H9 (cell line): ENCODE measurements around the gene GCLC. TPM values are rescaled to one million over a fixed set of nuclear protein-coding genes. Genes with fewer than 3 reads are reported as not detected.

Experiments
- DNase-seq: peaks from one replicate; pipeline ENCODE4 v3.0.0-alpha.2; 2017
- H2AFZ ChIP-seq: one replicate; pipeline ENCODE4 v1.6.1; 2013; ENCODE audit warnings: mild to moderate bottlenecking, low read length, control low read depth, moderate library complexity
- H2AK5ac ChIP-seq: 2 replicates; pipeline ENCODE4 v1.6.1; 2013; ENCODE audit warnings: low read length, control low read depth, mixed read lengths; ENCODE audit not compliant: insufficient read length
- H2BK120ac ChIP-seq: one replicate; pipeline ENCODE4 v1.6.1; 2013; ENCODE audit warnings: low read depth, mild to moderate bottlenecking, low read length, control low read depth, inconsistent platforms; ENCODE audit not compliant: poor library complexity, severe bottlenecking
- H2BK12ac ChIP-seq: 2 replicates; pipeline ENCODE4 v1.6.1; 2013; ENCODE audit warnings: low read length, control low read depth, mixed read lengths, low read depth; ENCODE audit not compliant: insufficient read length
- H2BK15ac ChIP-seq: 2 replicates; pipeline ENCODE4 v1.6.1; 2013; ENCODE audit warnings: low read depth, low read length, control low read depth
- H2BK20ac ChIP-seq: one replicate; pipeline ENCODE4 v1.6.1; 2013; ENCODE audit warnings: low read depth, mild to moderate bottlenecking, low read length, control low read depth, inconsistent platforms; ENCODE audit not compliant: poor library complexity, severe bottlenecking
- H2BK5ac ChIP-seq: 2 replicates; pipeline ENCODE4 v1.6.1; 2013; ENCODE audit warnings: low read length, control low read depth, mixed read lengths; ENCODE audit not compliant: insufficient read length
- H3K14ac ChIP-seq: 2 replicates; pipeline ENCODE4 v1.6.1; 2013; ENCODE audit warnings: low read length, control low read depth; ENCODE audit not compliant: insufficient read depth
- H3K18ac ChIP-seq: 2 replicates; pipeline ENCODE4 v1.6.1; 2013; ENCODE audit warnings: low read depth, mild to moderate bottlenecking, mixed read lengths, low read length, control low read depth; ENCODE audit not compliant: insufficient read length
- H3K23ac ChIP-seq: 2 replicates; pipeline ENCODE4 v1.6.1; 2013; ENCODE audit warnings: low read length, control low read depth, mixed read lengths, low read depth; ENCODE audit not compliant: insufficient read length
- H3K23me2 ChIP-seq: 2 replicates; pipeline ENCODE4 v1.6.1; 2013; ENCODE audit warnings: low read depth, mild to moderate bottlenecking, mixed read lengths, low read length, control low read depth; ENCODE audit not compliant: insufficient read length, poor library complexity, severe bottlenecking
- H3K27ac ChIP-seq: 2 replicates; pipeline ENCODE4 v1.5.1; 2013; ENCODE audit warnings: low read length, control low read depth, mixed read lengths, low read depth; ENCODE audit not compliant: insufficient read length
- H3K27me3 ChIP-seq: 2 replicates; pipeline ENCODE4 v1.6.1; 2013; ENCODE audit warnings: low read length, control low read depth, inconsistent platforms; ENCODE audit not compliant: insufficient read depth
- H3K4ac ChIP-seq: 2 replicates; pipeline ENCODE4 v1.6.1; 2013; ENCODE audit warnings: low read depth, mild to moderate bottlenecking, control low read depth, inconsistent platforms, low read length, moderate library complexity
- H3K4me1 ChIP-seq: 2 replicates; pipeline ENCODE4 v1.6.1; 2013; ENCODE audit warnings: low read length, control low read depth, inconsistent platforms; ENCODE audit not compliant: insufficient read depth
- H3K4me2 ChIP-seq: 2 replicates; pipeline ENCODE4 v1.6.1; 2013; ENCODE audit warnings: low read length, control low read depth, mixed read lengths; ENCODE audit not compliant: insufficient read length, insufficient read depth
- H3K56ac ChIP-seq: 2 replicates; pipeline ENCODE4 v1.6.1; 2013; ENCODE audit warnings: low read depth, mild to moderate bottlenecking, mixed read lengths, low read length, control low read depth; ENCODE audit not compliant: insufficient read length
- H3K79me1 ChIP-seq: 2 replicates; pipeline ENCODE4 v1.6.1; 2013; ENCODE audit warnings: low read depth, mild to moderate bottlenecking, moderate library complexity, low read length, control low read depth, inconsistent platforms; ENCODE audit not compliant: insufficient read depth, poor library complexity, severe bottlenecking
- H3K79me2 ChIP-seq: 2 replicates; pipeline ENCODE4 v1.6.1; 2013; ENCODE audit warnings: low read length, control low read depth, inconsistent platforms; ENCODE audit not compliant: insufficient read depth
- H3K9ac ChIP-seq: 2 replicates; pipeline ENCODE4 v1.6.1; 2013; ENCODE audit warnings: low read length, control low read depth, mixed read lengths; ENCODE audit not compliant: insufficient read length; ENCODE audit errors: extremely low read depth
- H3K9me3 ChIP-seq: one replicate; pipeline ENCODE4 v1.6.1; 2013; ENCODE audit warnings: low read depth, low read length, inconsistent platforms; ENCODE audit not compliant: control insufficient read depth
- H3T11ph ChIP-seq: one replicate; pipeline ENCODE4 v1.6.1; 2013; ENCODE audit warnings: mild to moderate bottlenecking, low read length, control low read depth, inconsistent platforms
- H4K20me1 ChIP-seq: one replicate; pipeline ENCODE4 v1.6.1; 2013; ENCODE audit not compliant: control insufficient read depth, insufficient read length, insufficient read depth
- H4K5ac ChIP-seq: 2 replicates; pipeline ENCODE4 v1.6.1; 2013; ENCODE audit warnings: low read depth, mild to moderate bottlenecking, mixed read lengths, low read length, control low read depth; ENCODE audit not compliant: insufficient read length
- H4K8ac ChIP-seq: replicated peaks from 2 replicates; pipeline ENCODE4 v1.6.1; 2013; ENCODE audit warnings: low read length, control low read depth, mixed read lengths, low read depth; ENCODE audit not compliant: insufficient read length
- H4K91ac ChIP-seq: 2 replicates; pipeline ENCODE4 v1.6.1; 2013; ENCODE audit warnings: low read depth, mild to moderate bottlenecking, moderate library complexity, mixed read lengths, low read length, control low read depth; ENCODE audit not compliant: insufficient read length
- H3K27ac Mint-ChIP-seq, 3 experiments: 2 replicates in 2 of 3; 3 replicates in 1 of 3; pipeline ENCODE4 v1.8.0; 2020 to 2021; ENCODE audit warnings: mixed read lengths in 3 of 3, mild to moderate bottlenecking in 1 of 3, moderate library complexity in 1 of 3
- H3K27me3 Mint-ChIP-seq: 2 replicates; pipeline ENCODE4 v1.8.0; 2021; ENCODE audit warnings: low read depth, mild to moderate bottlenecking, moderate library complexity, mixed read lengths
- H3K36me3 Mint-ChIP-seq, 3 experiments: 2 replicates in 2 of 3; 3 replicates in 1 of 3; pipeline ENCODE4 v1.8.0; 2020 to 2021; ENCODE audit warnings: low read depth in 3 of 3, mixed read lengths in 3 of 3; ENCODE audit not compliant: insufficient read depth in 1 of 3
- H3K4me1 Mint-ChIP-seq, 2 experiments: 2 replicates each; pipeline ENCODE4 v1.8.0; 2020; ENCODE audit warnings: mixed read lengths in 2 of 2
- H3K4me3 Mint-ChIP-seq, 2 experiments: 2 replicates in 1 of 2; 3 replicates in 1 of 2; pipeline ENCODE4 v1.8.0; 2020 to 2021; ENCODE audit warnings: mild to moderate bottlenecking in 2 of 2, mixed read lengths in 2 of 2, moderate library complexity in 1 of 2
- H3K9me3 Mint-ChIP-seq, 2 experiments: 2 replicates in 1 of 2; 3 replicates in 1 of 2; pipeline ENCODE4 v1.8.0; 2020; ENCODE audit warnings: mild to moderate bottlenecking in 2 of 2, mixed read lengths in 2 of 2, moderate library complexity in 1 of 2
- WGBS: extraction: QIAGEN DNeasy Blood & Tissue Kit; methylation state at CpG from one replicate; pipeline ENCODE4 v1.1.7; 2013; ENCODE audit warnings: missing lambda C conversion rate, low lambda C conversion rate, mixed read lengths; ENCODE audit not compliant: insufficient read length; ENCODE audit errors: extremely low coverage; 5-methylcytosine and 5-hydroxymethylcytosine counted together
- total RNA-seq: library from RNA; stranded (reverse); gene quantifications from 2 replicates; pipeline ENCODE4 v1.2.1, GENCODE V29; 2021
- TF ChIP-seq, protein P1 (sequence below): fragments of 200-600 bp; sonication (generic); conservative IDR thresholded peaks from 3 replicates; pipeline ENCODE4 v1.8.0; 2021; ENCODE audit warnings: antibody characterized with exemption, mild to moderate bottlenecking

Gene GCLC
- total RNA-seq, 1 experiment from 2014 or later, result 55.5 TPM

DNA sequence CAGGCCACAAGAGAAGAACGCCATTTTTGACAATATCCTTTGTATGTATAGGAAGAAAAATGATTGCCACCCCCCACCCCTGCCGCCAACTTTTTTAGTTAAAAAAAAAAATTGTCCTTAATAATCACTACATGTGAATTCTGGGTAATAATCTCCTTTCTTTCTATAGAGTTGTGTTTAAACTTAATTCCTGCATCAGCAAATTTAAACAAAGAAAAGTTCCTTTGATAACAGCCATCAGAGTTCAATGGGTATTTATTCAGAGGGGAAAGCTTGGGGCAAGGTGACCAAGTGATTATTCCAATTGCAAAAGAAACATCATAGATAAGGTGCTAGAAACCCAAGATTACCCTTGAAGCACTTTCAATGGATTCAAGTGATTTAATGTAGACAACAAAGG lies 47.0 kb downstream of the GCLC start:
- Histone ChIP-seq H2BK15ac (no peak overlapping the region), H4K8ac (no peak overlapping the region), H3K9me3 (no peaks in the 10 kb centered on the region), H2BK120ac (no peak overlapping the region), H3K79me2 (no peaks in the 10 kb centered on the region), H2AFZ (no peak overlapping the region), H3K4ac (no peak overlapping the region), H3K14ac (no peak overlapping the region), H4K91ac (no peak overlapping the region), H4K5ac (no peak overlapping the region), H2AK5ac (no peak overlapping the region), H3K56ac (no peak overlapping the region), H3K23ac (no peak overlapping the region), H3K4me1 (0 out of 2 replicates have a peak, but pooled peaks cover 2% of the 10 kb centered on the region), H3K27me3 (no peaks in the 10 kb centered on the region), H2BK5ac (no peak overlapping the region), H3T11ph (no peak overlapping the region), H3K27ac (no peak overlapping the region), H3K9ac (no peak overlapping the region), H4K20me1 (peaks cover 2% of the 10 kb centered on the region), H3K4me2 (no peak overlapping the region), H3K79me1 (no peaks in the 10 kb centered on the region), H2BK12ac (no peak overlapping the region), H3K18ac (no peak overlapping the region), H2BK20ac (no peak overlapping the region), H3K23me2 (no peaks in the 10 kb centered on the region)
- peaks cover 4 to 40% (median 15%) of the 10 kb centered on the region in 3 experiments; a peak in 5 of 7 replicates for H3K36me3 Mint-ChIP-seq
- no CpG with 5 or more reads among the region's 2 CpGs for WGBS
- peaks cover 4 to 12% of the 10 kb centered on the region in 2 experiments; a peak in 3 of 4 replicates for H3K4me1 Mint-ChIP-seq
- H3K27me3 Mint-ChIP-seq, result no peaks in the 10 kb centered on the region
- TF ChIP-seq, protein P1, sequence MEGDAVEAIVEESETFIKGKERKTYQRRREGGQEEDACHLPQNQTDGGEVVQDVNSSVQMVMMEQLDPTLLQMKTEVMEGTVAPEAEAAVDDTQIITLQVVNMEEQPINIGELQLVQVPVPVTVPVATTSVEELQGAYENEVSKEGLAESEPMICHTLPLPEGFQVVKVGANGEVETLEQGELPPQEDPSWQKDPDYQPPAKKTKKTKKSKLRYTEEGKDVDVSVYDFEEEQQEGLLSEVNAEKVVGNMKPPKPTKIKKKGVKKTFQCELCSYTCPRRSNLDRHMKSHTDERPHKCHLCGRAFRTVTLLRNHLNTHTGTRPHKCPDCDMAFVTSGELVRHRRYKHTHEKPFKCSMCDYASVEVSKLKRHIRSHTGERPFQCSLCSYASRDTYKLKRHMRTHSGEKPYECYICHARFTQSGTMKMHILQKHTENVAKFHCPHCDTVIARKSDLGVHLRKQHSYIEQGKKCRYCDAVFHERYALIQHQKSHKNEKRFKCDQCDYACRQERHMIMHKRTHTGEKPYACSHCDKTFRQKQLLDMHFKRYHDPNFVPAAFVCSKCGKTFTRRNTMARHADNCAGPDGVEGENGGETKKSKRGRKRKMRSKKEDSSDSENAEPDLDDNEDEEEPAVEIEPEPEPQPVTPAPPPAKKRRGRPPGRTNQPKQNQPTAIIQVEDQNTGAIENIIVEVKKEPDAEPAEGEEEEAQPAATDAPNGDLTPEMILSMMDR, result no peak
- no peaks in the 10 kb centered on the region for H3K9me3 Mint-ChIP-seq
- no peak for DNase-seq
- H3K27ac Mint-ChIP-seq, result no peak overlapping the region
- H3K4me3 Mint-ChIP-seq, result no peak overlapping the region
